Lower leg skin (tissue), 3 donors: ENCODE measurements around the gene PIP.

Experiments
- CTCF ChIP-seq, 3 donors: fragments of 450-650 bp; IDR thresholded peaks; one replicate each; pipeline ENCODE4 v1.5.1; 2016; ENCODE audit warnings: antibody characterized with exemption in 3 of 3, mild to moderate bottlenecking in 3 of 3, moderate library complexity in 2 of 3
- POLR2A ChIP-seq, 2 donors: fragments of 450-650 bp; IDR thresholded peaks; one replicate each; pipeline ENCODE4 v1.6.1; 2016 to 2017; ENCODE audit warnings: antibody characterized with exemption in 2 of 2, mild to moderate bottlenecking in 1 of 2, moderate library complexity in 1 of 2

- TF ChIP-seq CTCF (IDR thresholded peaks at IDR 0.05) (no peak), POLR2A (IDR thresholded peaks at IDR 0.05) (no peak)
These were observed 35.7 kb upstream of the PIP start for GRCh38 chr7:143096146-143096545.
